ENCODE results near the gene BABAM2.
"Not testable (repeated sequence)": the region's sequence is repeated elsewhere in the genome, so short reads cannot be mapped to it uniquely, and the experiment has no call there.

Gene BABAM2

DNA sequence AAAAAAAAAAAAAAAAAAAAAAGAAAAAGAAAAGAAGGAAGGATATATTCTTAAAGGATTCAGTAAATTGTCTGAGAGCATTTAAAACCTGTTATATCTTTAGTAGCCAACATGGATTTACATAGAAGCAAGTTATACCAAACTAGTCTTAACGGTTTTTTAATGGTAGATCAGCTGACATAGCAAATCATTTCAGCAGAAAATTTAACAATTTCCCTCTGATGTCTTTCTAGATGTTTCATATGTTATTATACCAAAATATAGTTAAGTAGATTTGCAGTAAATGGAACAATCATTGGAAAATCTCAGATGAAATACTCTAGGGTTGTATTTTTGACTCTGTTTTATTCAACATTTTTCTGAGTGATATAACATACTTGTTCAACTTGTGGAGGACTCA lies 72.9 kb downstream of the BABAM2 start:
- peaks cover 86% of the 10 kb centered on the region for H3K4me1 Mint-ChIP-seq
- H3K9me3 Mint-ChIP-seq = peaks cover 16 to 20% of the 10 kb centered on the region in 2 donors
- H3K27me3 Mint-ChIP-seq = no peaks in the 10 kb centered on the region
- H3K27ac Mint-ChIP-seq = no peak overlapping the region
- ATAC-seq (no peak), DNase-seq (no peak)
- H3K4me3 Mint-ChIP-seq = no peak overlapping the region

DNA sequence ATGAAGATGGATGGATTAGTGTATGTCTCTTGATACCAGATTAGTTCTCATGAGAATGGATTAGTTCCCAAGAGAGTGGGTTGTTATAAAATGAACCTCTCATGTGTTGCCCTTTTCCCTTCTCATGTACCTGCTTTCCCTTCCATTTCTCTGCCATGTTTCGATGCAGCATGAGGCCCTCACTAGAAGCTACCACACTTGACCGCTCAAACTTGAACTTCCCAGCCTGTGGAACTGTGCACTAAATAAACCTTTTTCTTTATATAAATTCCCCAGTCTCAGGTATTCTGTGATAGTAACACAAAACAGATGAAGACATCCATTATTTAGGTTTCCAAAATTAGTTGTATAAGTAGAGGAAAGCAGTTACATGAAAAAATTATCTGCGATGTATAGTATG lies 73.5 kb downstream of the BABAM2 start:
- peaks cover 80% of the 10 kb centered on the region for H3K4me1 Mint-ChIP-seq
- peaks cover 21 to 26% of the 10 kb centered on the region in 2 donors for H3K9me3 Mint-ChIP-seq
- no peaks in the 10 kb centered on the region for H3K27me3 Mint-ChIP-seq
- DNase-seq (no peak), ATAC-seq (no peak)
- H3K4me3 Mint-ChIP-seq = no peak overlapping the region
- H3K27ac Mint-ChIP-seq = no peak overlapping the region

DNA sequence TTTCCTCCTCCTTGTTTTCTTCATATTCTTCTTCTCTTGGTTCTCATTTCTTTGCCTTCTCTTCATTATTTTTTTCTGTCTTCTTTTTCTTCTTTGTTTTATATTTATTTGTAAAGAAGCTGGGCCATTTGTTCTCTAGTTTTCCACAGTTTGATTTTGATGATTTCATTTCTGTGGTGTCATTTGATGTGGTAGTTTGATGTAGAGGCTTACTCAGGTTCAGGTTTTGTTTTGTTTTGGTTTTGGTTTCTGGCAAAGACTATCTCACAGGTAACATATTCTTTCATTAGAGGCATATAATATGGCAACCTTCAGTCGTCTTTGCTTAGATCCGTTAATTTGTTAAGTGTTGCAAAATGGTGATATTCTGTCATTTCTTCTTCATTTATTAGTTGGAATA lies 75.3 kb downstream of the BABAM2 start:
- H3K27me3 Mint-ChIP-seq = no peaks in the 10 kb centered on the region
- H3K27ac Mint-ChIP-seq = peak overlapping the region in 1 of 2 donors; percentile 27
- DNase-seq (no peak), ATAC-seq (peak; percentile 95)
- H3K4me1 Mint-ChIP-seq = peaks cover 76% of the 10 kb centered on the region
- H3K9me3 Mint-ChIP-seq = peaks cover 26 to 33% of the 10 kb centered on the region in 2 donors
- H3K4me3 Mint-ChIP-seq = peak overlapping the region; percentile 42 to 65

DNA sequence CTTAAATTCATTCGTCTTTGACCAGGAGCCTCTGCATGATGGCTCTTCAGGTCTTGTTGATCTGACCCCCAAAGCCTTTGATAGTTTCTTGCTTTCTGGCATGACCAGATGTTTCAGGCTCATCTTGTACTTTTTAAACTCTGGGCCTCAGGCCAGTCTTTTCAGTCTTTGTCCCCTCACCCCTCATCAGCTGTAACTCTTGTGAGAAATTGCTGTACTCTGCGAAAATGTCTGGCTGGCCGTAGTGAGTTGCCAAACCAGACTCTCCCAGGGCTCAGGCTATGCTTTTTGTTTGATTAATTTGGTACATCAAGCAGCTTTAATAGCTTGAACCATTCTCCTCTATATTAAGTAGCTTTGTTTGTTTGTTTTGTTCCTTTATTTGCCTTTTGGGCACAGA lies 75.9 kb downstream of the BABAM2 start:
- H3K27ac Mint-ChIP-seq = no peak overlapping the region
- no peak for DNase-seq
- peaks cover 75% of the 10 kb centered on the region for H3K4me1 Mint-ChIP-seq
- ATAC-seq = no peak
- H3K27me3 Mint-ChIP-seq = no peaks in the 10 kb centered on the region
- H3K4me3 Mint-ChIP-seq = peak overlapping the region; percentile 42 to 65
- peaks cover 26 to 33% of the 10 kb centered on the region in 2 donors for H3K9me3 Mint-ChIP-seq

DNA sequence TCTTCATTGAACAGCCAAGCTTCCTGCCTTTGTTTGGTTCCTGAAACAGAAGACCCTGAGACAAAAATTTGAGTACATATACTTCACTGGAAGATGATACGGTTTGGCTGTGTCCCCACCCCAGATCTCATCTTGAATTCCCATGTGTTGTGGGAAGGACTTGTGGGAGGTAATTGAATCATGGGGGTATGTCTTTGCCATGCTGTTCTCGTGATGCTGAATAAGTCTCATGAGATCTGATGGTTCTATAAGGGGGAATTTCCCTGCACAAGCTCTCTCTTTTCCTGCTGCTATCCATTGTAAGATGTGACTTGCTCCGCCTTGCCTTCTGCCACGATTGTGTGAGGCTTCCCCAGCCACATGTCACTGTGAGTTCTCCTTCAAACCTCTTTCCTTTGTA lies 76.5 kb downstream of the BABAM2 start:
- ATAC-seq = no peak
- H3K27me3 Mint-ChIP-seq = no peaks in the 10 kb centered on the region
- peak overlapping the region in 1 of 2 donors; percentile 65 for H3K4me3 Mint-ChIP-seq
- H3K9me3 Mint-ChIP-seq = peaks cover 26 to 33% of the 10 kb centered on the region in 2 donors
- H3K4me1 Mint-ChIP-seq = peaks cover 73% of the 10 kb centered on the region
- DNase-seq = no peak
- H3K27ac Mint-ChIP-seq = no peak overlapping the region

DNA sequence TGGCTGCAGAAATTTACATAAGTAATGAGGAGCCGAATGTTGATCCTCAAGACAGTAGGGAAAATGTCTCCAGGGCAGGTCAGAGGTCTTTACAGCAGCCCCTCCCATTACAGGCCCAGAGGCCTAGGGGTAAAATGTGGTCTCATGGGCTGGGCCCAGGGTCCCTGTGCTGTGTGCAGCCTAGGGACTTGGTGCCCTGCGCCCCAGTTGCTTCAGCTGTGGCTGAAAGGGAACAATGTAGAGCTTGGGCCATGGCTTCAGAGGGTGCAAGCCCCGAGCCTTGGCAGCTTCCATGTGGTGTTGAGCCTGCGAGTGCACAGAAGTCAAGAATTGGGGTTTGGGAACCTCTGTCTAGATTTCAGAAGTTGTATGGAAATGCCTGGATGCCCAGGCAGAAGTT lies 77.5 kb downstream of the BABAM2 start:
- peaks cover 26 to 33% of the 10 kb centered on the region in 2 donors for H3K9me3 Mint-ChIP-seq
- ATAC-seq, H3K27me3 Mint-ChIP-seq, DNase-seq, H3K4me3 Mint-ChIP-seq, H3K27ac Mint-ChIP-seq: not testable (repeated sequence)
- H3K4me1 Mint-ChIP-seq = peaks cover 66% of the 10 kb centered on the region

DNA sequence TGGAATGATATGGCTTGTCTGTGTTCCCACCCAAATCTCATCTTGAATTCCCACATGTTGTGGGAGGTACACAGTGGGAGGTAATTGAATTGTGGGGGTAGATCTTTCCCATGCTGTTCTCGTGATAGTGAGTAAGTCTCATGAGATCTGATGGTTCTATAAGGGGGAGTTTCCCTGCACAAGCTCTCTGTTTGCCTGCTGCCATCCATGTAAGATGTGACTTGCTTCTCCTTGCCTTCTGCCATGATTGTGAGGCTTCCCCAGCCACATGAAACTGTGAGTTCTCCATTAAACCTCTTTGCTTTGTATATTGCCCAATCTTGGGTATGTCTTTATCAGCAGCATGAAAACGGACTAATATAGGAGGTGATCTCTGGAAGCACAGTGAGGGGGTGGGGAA lies 78.4 kb downstream of the BABAM2 start:
- not testable (repeated sequence) for ATAC-seq, H3K4me3 Mint-ChIP-seq, DNase-seq, H3K27me3 Mint-ChIP-seq, H3K27ac Mint-ChIP-seq
- Mint-ChIP-seq H3K4me1 (peaks cover 67% of the 10 kb centered on the region), H3K9me3 (peaks cover 22 to 29% of the 10 kb centered on the region in 2 donors)

DNA sequence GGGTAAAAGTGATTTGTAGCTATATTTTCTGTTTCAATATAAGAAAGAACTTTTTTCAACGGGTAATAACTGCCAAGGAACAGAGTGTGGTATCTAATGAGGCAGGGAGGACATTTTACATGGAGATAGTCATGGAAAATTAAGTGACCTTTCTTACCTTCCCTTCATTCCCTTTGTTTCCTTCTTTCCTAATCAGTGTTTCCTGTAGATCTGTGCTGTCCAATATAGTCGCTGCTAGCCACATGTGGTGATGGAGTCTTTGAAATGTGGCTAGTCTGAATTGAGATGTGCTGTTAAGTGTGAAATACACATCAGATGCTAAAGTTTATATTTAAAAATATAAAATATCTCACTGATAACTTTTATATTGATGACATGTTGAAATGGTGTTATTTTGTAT lies 81.8 kb downstream of the BABAM2 start:
- Mint-ChIP-seq H3K4me1 (peaks cover 41% of the 10 kb centered on the region), H3K9me3 (peaks cover 15 to 20% of the 10 kb centered on the region in 2 donors), H3K27ac (no peak overlapping the region), H3K27me3 (no peaks in the 10 kb centered on the region), H3K4me3 (no peak overlapping the region)
- no peak for DNase-seq
- ATAC-seq = no peak

DNA sequence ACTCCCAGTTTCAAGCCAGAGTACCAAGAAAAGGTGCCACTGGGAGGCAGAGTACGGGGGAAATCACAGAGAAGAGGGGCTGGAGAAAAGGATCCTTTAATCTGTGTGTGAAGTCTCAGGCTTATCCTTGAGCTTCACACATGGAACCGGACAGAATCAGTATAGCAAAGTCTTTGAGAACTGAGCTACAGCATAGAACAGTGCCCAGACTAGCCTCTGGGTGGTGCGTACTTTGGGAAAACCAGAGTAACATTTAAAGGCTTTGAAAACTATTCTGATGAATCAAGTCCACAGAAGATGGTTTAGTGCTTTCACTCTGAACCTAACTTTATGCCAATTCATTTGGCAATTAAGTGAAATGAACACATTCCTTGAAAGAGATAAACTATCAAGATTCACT lies 83.1 kb downstream of the BABAM2 start:
- H3K27me3 Mint-ChIP-seq = no peaks in the 10 kb centered on the region
- ATAC-seq = no peak
- DNase-seq = no peak
- H3K4me1 Mint-ChIP-seq = peaks cover 48% of the 10 kb centered on the region
- H3K4me3 Mint-ChIP-seq = no peak overlapping the region
- peaks cover 15 to 19% of the 10 kb centered on the region in 2 donors for H3K9me3 Mint-ChIP-seq
- H3K27ac Mint-ChIP-seq = no peak overlapping the region

DNA sequence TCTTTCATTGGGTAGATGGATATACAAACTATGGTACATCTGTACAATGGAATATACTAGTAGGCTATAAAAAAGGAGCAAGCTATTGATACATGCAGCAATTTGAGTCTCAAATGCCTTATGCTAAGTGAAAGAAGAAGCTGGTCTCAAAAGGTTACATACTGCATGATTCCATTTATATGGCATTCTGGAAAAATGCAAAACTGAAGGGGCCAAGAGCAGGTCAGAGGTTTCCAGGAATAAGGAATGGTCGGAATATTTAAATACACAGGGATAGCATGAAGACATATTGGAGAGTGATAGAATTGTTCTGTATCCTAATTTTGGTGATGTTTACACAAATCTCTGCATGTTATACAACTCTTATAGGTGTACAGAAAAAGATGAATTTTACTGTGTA lies 85.8 kb downstream of the BABAM2 start:
- Mint-ChIP-seq H3K4me3 (no peak overlapping the region), H3K4me1 (peaks cover 47% of the 10 kb centered on the region), H3K9me3 (peaks cover 5 to 6% of the 10 kb centered on the region in 2 donors), H3K27ac (no peak overlapping the region), H3K27me3 (no peaks in the 10 kb centered on the region)
- no peak for ATAC-seq
- no peak for DNase-seq

DNA sequence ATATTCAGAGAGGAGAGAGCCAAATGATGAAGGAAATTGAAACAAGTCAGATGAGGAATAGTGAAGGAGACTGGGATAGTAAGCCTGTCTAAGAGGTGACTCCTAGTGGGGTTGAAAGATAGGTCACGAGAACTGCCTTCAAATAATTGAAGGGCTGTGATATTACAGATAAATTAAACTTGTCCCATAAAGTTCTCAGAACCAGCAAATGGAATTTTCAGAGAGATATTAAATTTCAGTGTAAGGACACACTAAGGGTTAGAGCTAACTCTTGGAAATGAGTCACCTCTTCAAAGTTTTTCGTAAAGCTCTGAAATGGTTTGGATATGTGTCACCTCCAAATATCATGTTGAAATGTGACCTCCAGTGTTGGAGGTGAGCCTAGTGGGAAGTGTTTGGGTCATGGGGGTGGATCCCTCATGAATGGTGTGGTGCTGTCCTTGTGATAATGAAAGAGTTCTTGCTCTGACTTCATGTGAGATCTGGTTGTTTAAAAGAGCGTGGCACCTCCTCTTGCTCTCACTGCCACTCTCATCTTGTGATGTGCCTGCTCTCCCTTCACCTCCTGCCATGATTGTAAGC lies 87.3 kb downstream of the BABAM2 start:
- DNase-seq (peak in 1 of 2 donors; percentile 53), ATAC-seq (peak; percentile 93)
- Mint-ChIP-seq H3K27me3 (no peaks in the 10 kb centered on the region), H3K9me3 (peaks cover 6% of the 10 kb centered on the region in 2 donors), H3K27ac (peak overlapping the region; percentile 9 to 87), H3K4me1 (peaks cover 42% of the 10 kb centered on the region), H3K4me3 (peak overlapping the region; percentile 3 to 10)

DNA sequence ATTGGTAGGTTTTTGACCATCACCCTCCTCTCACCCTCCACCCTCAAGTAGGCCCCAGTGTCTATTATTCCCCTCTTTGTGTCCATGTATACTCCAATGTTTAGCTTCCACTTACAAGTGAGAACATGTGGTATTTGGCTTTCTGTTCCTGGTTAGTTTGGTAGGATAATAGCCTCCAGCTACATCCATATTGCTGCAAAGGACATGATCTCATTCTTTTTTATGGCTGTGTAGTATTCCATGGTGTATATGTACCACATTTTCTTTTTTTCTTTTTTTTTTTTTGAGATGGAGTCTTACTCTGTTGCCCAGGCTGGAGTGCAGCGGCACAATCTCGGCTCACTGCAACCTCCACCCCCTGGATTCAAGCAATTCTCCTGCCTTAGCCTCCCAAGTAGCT lies 88.2 kb downstream of the BABAM2 start:
- not testable (repeated sequence) for H3K27me3 Mint-ChIP-seq, ATAC-seq, H3K27ac Mint-ChIP-seq, H3K4me3 Mint-ChIP-seq, DNase-seq
- H3K4me1 Mint-ChIP-seq = peaks cover 37% of the 10 kb centered on the region
- peaks cover 6 to 10% of the 10 kb centered on the region in 2 donors for H3K9me3 Mint-ChIP-seq

DNA sequence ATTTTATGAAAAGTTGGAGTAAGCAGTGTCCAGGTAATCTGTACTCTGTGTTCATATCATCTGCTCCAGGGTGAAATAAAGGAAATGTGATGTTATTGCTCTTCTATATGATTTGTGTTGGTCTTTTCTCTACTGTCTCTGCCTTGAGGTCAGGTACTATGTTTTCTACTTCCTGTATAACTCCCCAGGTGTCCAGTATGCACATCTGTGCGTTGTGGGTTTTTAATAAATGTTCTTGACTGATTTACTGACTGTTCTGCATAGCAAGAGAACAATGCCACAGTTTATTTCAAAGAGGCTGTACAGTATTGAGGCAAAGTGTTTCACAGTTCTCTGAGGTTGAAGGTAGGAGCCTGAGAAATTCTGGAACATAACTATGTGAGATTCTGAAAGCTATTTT lies 89.7 kb downstream of the BABAM2 start:
- Mint-ChIP-seq H3K9me3 (peaks cover 6 to 10% of the 10 kb centered on the region in 2 donors), H3K27me3 (no peaks in the 10 kb centered on the region), H3K27ac (no peak overlapping the region), H3K4me1 (peaks cover 36% of the 10 kb centered on the region), H3K4me3 (no peak overlapping the region)
- peak; percentile 29 for ATAC-seq
- DNase-seq = no peak

DNA sequence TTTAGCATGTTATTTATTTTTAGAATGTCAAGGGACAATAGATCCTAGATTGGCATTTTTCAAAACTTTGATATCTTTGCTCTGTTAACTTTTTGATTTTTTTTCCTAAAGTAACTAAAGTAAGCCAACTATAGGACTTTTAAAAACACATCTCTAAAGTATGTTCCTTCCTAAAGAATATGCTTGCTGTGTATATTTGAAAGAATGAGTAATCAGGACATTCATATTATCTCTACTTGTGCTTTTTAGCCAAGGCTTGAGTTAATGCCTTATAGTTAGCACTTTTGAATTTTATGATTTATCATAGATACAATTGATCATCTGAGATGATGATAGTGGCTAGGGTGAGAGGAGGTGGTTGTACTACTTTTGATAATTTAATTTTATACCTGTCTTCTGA lies 93.6 kb downstream of the BABAM2 start:
- ATAC-seq (no peak), DNase-seq (no peak)
- peaks cover 0 to 6% of the 10 kb centered on the region in 2 donors for H3K9me3 Mint-ChIP-seq
- H3K4me3 Mint-ChIP-seq = no peak overlapping the region
- H3K27me3 Mint-ChIP-seq = no peaks in the 10 kb centered on the region
- H3K27ac Mint-ChIP-seq = no peak overlapping the region
- H3K4me1 Mint-ChIP-seq = peaks cover 47% of the 10 kb centered on the region

DNA sequence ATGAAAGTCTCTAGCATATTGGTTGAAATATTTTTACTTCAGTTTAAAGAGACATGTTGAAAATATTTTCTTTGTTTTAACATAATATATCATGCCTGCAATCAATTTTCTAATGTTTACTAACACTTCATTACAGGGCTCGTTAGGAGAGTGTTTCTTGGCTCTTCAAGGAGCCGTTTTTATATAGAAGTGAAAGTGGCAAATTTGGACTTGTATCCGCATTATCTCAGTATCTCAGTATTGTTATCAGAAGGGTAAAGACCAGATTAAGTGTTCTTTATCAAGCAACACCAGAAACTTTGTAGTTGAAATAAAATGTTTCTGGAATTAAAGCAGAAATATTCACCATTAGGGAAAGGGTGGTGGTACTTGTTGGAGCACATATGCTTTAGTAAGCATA lies 97.8 kb downstream of the BABAM2 start:
- peaks cover 40% of the 10 kb centered on the region for H3K4me1 Mint-ChIP-seq
- H3K4me3 Mint-ChIP-seq = peak overlapping the region; percentile 8 to 16
- no peak for ATAC-seq
- peak overlapping the region; percentile 48 to 49 for H3K27ac Mint-ChIP-seq
- H3K9me3 Mint-ChIP-seq = peaks cover 0 to 6% of the 10 kb centered on the region in 2 donors
- no peaks in the 10 kb centered on the region for H3K27me3 Mint-ChIP-seq
- DNase-seq = no peak

DNA sequence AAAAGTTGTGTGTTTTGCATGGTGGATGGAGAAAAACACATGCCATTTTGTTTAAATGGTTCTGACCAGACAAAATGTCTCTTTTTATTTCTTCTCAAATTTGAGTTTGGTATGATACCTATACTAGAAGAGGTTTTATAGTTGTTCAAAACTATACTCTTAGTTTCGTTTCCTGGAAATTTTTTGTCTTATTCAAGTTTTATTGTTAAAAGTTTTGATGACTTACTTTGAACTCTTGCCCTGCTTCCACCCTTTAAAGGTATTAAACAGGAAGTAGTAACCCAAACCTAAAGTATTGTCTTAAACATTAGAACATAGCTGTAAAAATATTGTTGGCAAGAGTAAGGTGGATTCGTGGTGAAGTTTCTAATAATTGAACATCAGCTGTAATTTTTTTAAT lies 98.2 kb downstream of the BABAM2 start:
- Mint-ChIP-seq H3K4me1 (peaks cover 40% of the 10 kb centered on the region), H3K27ac (peak overlapping the region; percentile 48 to 49), H3K27me3 (no peaks in the 10 kb centered on the region), H3K4me3 (peak overlapping the region; percentile 8 to 16), H3K9me3 (peaks cover 0 to 6% of the 10 kb centered on the region in 2 donors)
- ATAC-seq = no peak
- DNase-seq = no peak

DNA sequence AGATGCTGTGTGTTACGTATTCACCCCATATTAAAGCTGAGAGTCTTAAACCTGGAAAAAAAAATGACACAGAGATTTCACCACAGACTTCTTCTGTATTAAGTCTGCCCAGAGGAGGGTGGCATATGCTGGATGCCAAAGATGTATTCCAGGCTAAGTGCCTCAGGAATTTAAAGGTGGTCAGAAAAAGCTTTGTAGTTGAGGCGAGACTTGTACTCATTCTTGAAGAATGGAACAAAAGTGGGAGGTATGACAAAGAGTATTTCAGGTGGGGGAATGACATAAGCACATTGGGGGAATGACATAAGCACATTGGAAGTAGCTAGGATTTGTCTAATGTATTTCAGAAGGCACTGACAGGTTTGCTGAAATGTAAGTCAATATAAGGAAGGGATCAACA lies 98.6 kb downstream of the BABAM2 start:
- no peaks in the 10 kb centered on the region for H3K27me3 Mint-ChIP-seq
- H3K27ac Mint-ChIP-seq = peak overlapping the region; percentile 28 to 59
- H3K4me1 Mint-ChIP-seq = peaks cover 40% of the 10 kb centered on the region
- ATAC-seq (no peak), DNase-seq (no peak)
- H3K4me3 Mint-ChIP-seq = peak overlapping the region in 1 of 2 donors; percentile 1
- peaks cover 0 to 6% of the 10 kb centered on the region in 2 donors for H3K9me3 Mint-ChIP-seq

All from stimulated activated naive CD8-positive, alpha-beta T cell treated with anti-CD3 and anti-CD28 coated beads, Interleukin-15, amount 100 ng/mL, for 72 hours (primary cell).